ENCODE measurements around the gene CALY.

DNA sequence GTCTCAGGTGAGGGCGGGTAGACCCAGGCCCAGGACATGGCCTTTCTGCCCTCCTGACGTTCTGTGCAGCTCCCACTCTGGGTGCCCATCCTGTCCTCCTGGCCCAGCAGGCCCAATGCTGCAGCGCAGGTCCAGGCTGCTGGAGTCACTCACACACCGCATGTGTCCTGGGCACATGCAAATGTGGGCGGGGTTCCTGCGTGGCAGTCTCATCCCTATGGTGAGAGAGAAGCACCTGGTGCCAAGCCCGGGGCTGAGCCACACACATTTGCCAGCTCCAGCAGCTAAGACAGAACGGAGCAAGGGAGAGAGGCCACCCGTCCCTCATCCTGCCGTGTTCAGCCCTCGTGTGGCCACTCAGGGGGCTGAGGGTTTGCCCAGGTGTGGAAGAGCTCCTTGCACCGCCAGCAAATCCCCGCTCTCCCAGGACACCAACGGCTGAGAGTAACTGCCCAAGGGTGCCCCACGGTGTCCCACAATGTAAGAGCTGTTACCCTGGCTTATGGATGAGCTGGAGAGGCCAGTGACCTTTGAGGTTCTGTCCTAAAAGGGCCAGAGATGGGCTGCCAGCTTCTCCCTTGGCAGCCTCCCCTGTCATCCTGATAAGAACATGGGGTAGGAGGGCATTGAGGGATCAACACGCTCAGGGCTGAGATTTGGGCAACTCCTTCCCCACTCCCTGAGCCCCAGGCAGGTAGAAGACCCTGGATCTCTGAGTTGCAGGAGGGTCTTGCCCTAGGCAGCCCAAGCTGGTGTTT, 16.7 kb upstream of the CALY start:
- TF ChIP-seq, protein P1, sequence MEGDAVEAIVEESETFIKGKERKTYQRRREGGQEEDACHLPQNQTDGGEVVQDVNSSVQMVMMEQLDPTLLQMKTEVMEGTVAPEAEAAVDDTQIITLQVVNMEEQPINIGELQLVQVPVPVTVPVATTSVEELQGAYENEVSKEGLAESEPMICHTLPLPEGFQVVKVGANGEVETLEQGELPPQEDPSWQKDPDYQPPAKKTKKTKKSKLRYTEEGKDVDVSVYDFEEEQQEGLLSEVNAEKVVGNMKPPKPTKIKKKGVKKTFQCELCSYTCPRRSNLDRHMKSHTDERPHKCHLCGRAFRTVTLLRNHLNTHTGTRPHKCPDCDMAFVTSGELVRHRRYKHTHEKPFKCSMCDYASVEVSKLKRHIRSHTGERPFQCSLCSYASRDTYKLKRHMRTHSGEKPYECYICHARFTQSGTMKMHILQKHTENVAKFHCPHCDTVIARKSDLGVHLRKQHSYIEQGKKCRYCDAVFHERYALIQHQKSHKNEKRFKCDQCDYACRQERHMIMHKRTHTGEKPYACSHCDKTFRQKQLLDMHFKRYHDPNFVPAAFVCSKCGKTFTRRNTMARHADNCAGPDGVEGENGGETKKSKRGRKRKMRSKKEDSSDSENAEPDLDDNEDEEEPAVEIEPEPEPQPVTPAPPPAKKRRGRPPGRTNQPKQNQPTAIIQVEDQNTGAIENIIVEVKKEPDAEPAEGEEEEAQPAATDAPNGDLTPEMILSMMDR (IDR thresholded peaks at IDR 0.05), result no peak
- TF ChIP-seq POLR2A (IDR thresholded peaks at IDR 0.05), result no peak

Data from heart left ventricle (tissue), 13 donors.